ENCODE measurements around the gene NHS. TPM values are rescaled to one million over a fixed set of nuclear protein-coding genes. Genes with fewer than 3 reads are reported as not detected.
A peak's percentile ranks its signal among the peaks of the same experiment; 100 is the strongest.

Gene NHS
- total RNA-seq, 1 experiment from 2014 or later = 19.5 TPM

- no peaks in the 10 kb centered on the region for H3K27me3 Mint-ChIP-seq (ENCODE audit: unreplicated experiment)
- intact Hi-C loops (cut with micrococcal nuclease; ENCODE audit: unreplicated experiment) = no loop called here
- BruUV-seq (replicated peaks) = no TSS peak
- H3K9me3 Mint-ChIP-seq (ENCODE audit: low read depth, unreplicated experiment) = no peaks in the 10 kb centered on the region
- no peak for DNase-seq
- H3K4me3 Mint-ChIP-seq (ENCODE audit: low read depth, unreplicated experiment) = no peak overlapping the region
- peaks cover 49% of the 10 kb centered on the region for H3K4me1 Mint-ChIP-seq (ENCODE audit: low read depth, unreplicated experiment)
- H3K27ac Mint-ChIP-seq (ENCODE audit: unreplicated experiment) = no peak overlapping the region
- no peaks in the 10 kb centered on the region for H3K36me3 Mint-ChIP-seq (ENCODE audit: insufficient read depth, unreplicated experiment)
- TF ChIP-seq CTCF (IDR thresholded peaks at IDR 0.05; ENCODE audit: unreplicated experiment) = no peak
- CTCF ChIA-PET = no interaction called here
Measured at GRCh38 chrX:17544821-17545220, 169.8 kb downstream of the NHS start.

- H3K9me3 Mint-ChIP-seq (ENCODE audit: low read depth, unreplicated experiment) = no peaks in the 10 kb centered on the region
- DNase-seq = no peak
- H3K27me3 Mint-ChIP-seq (ENCODE audit: unreplicated experiment) = no peaks in the 10 kb centered on the region
- TF ChIP-seq CTCF (IDR thresholded peaks at IDR 0.05; ENCODE audit: unreplicated experiment) = no peak
- CTCF ChIA-PET = interaction anchor here (0.6 kb wide), 1 partner anchor 51 kb away, joined by 4 read pairs; no protein-coding TSS in a partner anchor
- intact Hi-C loops (cut with micrococcal nuclease; ENCODE audit: unreplicated experiment) = no loop called here
- H3K27ac Mint-ChIP-seq (ENCODE audit: unreplicated experiment) = no peak overlapping the region
- H3K36me3 Mint-ChIP-seq (ENCODE audit: insufficient read depth, unreplicated experiment) = no peaks in the 10 kb centered on the region
- H3K4me3 Mint-ChIP-seq (ENCODE audit: low read depth, unreplicated experiment) = no peak overlapping the region
- no TSS peak for BruUV-seq (replicated peaks)
- H3K4me1 Mint-ChIP-seq (ENCODE audit: low read depth, unreplicated experiment) = peaks cover 41% of the 10 kb centered on the region
Measured at GRCh38 chrX:17546356-17546755, 171.4 kb downstream of the NHS start.

GRCh38 chrX:17547658-17548057 lies 172.7 kb downstream of the NHS start:
- peak; percentile 84 for DNase-seq
- Mint-ChIP-seq H3K27ac (ENCODE audit: unreplicated experiment) (no peak overlapping the region), H3K4me1 (ENCODE audit: low read depth, unreplicated experiment) (peaks cover 49% of the 10 kb centered on the region), H3K27me3 (ENCODE audit: unreplicated experiment) (no peaks in the 10 kb centered on the region), H3K4me3 (ENCODE audit: low read depth, unreplicated experiment) (no peak overlapping the region), H3K9me3 (ENCODE audit: low read depth, unreplicated experiment) (no peaks in the 10 kb centered on the region), H3K36me3 (ENCODE audit: insufficient read depth, unreplicated experiment) (no peaks in the 10 kb centered on the region)
- no peak for TF ChIP-seq CTCF (IDR thresholded peaks at IDR 0.05; ENCODE audit: unreplicated experiment)
- intact Hi-C loops (cut with micrococcal nuclease; ENCODE audit: unreplicated experiment) = no loop called here
- no TSS peak for BruUV-seq (replicated peaks)
- CTCF ChIA-PET = interaction anchor here (0.6 kb wide), 1 partner anchor 74 kb away, joined by 3 read pairs; no protein-coding TSS in a partner anchor

- DNase-seq = no peak
- no peak overlapping the region for H3K27ac Mint-ChIP-seq (ENCODE audit: unreplicated experiment)
- no TSS peak for BruUV-seq (replicated peaks)
- CTCF ChIA-PET = no interaction called here
- no peaks in the 10 kb centered on the region for H3K9me3 Mint-ChIP-seq (ENCODE audit: low read depth, unreplicated experiment)
- peaks cover 62% of the 10 kb centered on the region for H3K4me1 Mint-ChIP-seq (ENCODE audit: low read depth, unreplicated experiment)
- H3K4me3 Mint-ChIP-seq (ENCODE audit: low read depth, unreplicated experiment) = no peak overlapping the region
- H3K36me3 Mint-ChIP-seq (ENCODE audit: insufficient read depth, unreplicated experiment) = no peaks in the 10 kb centered on the region
- no peak for TF ChIP-seq CTCF (IDR thresholded peaks at IDR 0.05; ENCODE audit: unreplicated experiment)
- H3K27me3 Mint-ChIP-seq (ENCODE audit: unreplicated experiment) = no peaks in the 10 kb centered on the region
- intact Hi-C loops (cut with micrococcal nuclease; ENCODE audit: unreplicated experiment) = no loop called here
Measured at GRCh38 chrX:17549107-17549651, 174.2 kb downstream of the NHS start.

All from Calu3 (cell line).